ENCODE measurements around the gene CD93. TPM values are rescaled to one million over a fixed set of nuclear protein-coding genes. Genes with fewer than 3 reads are reported as not detected.

Gene CD93
- total RNA-seq, 1 donor from 2014 or later, result 7.9 TPM

DNA sequence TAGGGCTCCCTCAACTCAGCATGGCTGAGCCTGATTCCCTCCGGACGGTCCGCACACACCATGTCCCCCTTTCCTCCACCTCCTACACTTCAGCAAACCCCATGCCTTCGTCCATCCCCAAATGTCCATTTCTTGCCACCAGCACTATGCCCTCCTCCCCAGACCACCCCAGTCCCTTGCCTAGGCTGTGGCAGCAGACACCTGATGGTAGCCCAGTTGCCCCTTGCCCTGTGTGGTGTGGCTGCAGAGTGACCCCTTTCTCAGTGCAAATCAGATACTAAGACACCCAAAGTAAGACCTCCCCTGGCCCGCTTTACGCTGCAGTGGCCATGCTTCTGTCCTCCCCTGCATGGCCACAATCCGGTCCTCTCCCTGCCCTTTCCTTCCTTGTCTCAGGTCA is 34.1 kb upstream of the CD93 start:
- no peak for ATAC-seq

GRCh38 chr20:23119456-23120216 is 33.5 kb upstream of the CD93 start:
- peak; percentile 79 for ATAC-seq

GRCh38 chr20:23118766-23119165 is 32.6 kb upstream of the CD93 start:
- ATAC-seq, result no peak

- ATAC-seq, result no peak
Measured at GRCh38 chr20:23118144-23118543, 32.0 kb upstream of the CD93 start.

GRCh38 chr20:23117738-23118137 is 31.6 kb upstream of the CD93 start:
- ATAC-seq, result no peak

GRCh38 chr20:23116311-23117089 is 30.4 kb upstream of the CD93 start:
- peak; percentile 54 for ATAC-seq

- no peak for ATAC-seq
Measured at GRCh38 chr20:23115822-23116221, 29.7 kb upstream of the CD93 start.

DNA sequence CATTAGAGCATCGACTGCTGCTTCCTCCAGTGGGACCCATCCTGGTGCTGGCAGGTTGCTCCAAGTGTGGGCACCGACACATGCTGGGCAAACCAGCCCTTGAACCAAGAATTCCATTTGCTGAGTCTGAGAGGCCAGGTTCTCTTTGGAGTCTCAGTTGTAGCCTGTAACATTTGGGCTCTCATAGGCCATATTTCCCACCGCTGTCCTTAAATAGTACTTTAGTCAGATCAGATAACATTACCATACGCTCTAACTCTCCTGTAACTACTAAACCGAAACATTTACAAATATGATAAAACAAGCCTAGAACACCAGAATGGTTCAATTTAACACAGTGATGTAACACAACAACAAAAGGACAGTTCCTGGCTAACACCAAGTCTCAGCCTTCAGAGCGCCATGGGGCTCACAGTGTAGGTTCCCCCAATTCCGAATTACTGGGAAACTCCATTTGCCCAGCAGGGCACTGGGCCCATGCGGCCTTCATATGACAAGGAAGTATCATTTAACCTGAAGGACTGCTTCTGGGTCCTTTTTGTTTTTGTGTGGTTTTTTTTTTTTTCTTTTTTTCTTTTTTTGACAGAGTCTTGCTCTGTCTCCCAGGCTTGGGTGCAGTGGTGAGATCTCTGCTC is 28.4 kb upstream of the CD93 start:
- no peak for ATAC-seq

GRCh38 chr20:23114018-23114417 is 27.9 kb upstream of the CD93 start:
- no peak for ATAC-seq

DNA sequence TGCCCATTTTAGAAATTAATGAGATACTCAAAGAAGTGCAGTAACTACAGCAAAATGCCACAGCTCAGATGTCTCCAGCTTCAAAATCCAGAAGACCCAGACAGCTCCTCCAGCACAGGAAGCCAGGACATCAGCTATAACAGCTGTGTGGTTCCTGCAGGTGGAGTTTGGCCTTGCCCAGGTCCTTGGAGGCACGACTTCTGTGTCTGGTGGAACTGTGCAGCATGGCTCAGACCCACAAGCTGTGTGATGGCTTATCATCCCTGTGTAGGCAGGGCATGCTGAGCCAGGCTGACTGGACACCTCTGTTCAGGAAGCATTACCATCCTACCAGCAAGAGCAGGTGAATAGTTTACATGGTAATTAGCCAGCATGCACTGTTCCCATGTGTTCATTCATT is 26.5 kb upstream of the CD93 start:
- no peak for ATAC-seq

GRCh38 chr20:23111944-23112342 is 25.8 kb upstream of the CD93 start:
- ATAC-seq, result no peak

- ATAC-seq, result no peak
Measured at GRCh38 chr20:23111307-23111943, 25.3 kb upstream of the CD93 start.

GRCh38 chr20:23108871-23109270 is 22.7 kb upstream of the CD93 start:
- no peak for ATAC-seq

GRCh38 chr20:23107466-23107865 is 21.3 kb upstream of the CD93 start:
- no peak for ATAC-seq

DNA sequence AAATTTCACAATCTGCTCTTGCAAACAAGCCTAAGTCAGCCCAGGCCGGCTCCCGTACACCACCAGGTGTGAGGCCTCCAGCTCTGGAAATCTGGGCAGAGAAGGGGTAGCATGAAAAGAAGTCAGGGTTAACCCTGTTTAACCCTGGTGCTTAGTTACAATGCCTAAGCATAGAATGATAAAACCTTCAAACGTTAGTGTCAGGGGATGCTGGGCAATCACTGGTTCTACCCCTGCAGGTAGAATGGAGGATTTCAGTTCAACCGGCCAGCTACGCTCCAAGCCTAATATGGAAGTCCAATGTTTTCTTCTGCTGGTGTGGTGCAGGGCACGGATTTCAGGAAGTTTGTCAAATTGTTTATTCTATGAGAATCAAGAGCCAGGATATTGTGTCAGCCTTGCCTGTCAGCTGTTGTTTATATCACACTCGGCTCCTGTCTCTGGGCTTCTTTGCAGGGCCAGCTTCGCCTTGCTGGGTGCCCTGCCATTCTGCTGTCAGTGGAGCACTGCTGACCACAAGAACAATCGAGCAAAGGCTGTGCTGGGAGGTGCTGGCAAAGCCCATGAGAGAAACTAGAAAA is 20.2 kb upstream of the CD93 start:
- peak; percentile 11 for ATAC-seq

DNA sequence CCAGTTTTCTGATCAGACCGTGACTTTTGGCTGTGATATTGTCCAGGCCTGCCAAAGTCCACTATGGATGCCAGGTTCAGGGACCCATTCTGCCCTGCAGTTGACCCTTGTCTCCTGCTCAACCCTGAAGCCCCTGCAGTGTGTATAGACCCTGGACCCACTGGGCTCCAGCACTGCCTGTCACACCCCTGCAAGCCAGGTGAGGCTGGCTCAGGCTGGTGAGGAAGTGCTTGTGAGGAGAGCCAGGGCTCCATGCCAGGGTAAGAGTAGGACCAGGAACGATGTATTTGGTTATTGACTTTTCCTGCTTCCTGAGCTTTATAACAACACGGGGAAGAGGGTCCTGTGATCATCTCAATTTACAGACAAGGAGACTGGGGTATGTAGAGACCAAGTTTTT is 19.1 kb upstream of the CD93 start:
- ATAC-seq, result no peak

DNA sequence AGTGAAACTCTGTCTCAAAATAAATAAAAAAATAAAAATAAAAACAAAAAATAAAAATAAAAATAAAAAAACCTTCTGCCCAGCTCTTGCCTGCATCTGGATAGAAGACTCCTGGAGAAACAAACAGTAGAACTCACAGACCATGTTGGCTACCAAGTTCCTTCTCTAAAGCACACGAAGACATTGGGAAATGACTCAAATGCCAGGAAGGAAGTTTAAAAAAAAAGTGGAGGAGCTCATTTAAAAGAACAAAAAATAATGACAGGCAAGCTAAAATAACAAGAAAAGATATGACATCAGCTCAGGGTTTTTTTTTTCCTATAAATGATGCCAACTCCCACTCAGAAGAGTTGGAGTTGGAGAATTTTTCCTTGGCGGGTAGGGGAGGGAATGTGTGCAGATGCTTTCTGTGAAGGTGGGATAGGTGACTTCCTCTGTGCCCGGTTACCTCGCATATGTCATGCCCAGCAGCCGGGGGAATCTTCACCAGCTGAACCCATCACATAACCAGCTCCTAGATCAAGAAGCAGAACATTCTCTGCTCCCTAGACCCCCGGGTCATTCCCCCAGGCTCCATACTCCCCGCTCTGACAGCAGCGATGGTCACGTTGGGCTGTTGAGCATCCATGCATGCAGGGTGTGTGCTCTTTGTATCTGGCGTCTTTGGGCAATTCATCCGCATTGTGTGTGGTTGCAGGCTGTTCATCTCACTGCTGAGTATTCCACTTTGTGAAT is 17.3 kb upstream of the CD93 start:
- ATAC-seq, result no peak

DNA sequence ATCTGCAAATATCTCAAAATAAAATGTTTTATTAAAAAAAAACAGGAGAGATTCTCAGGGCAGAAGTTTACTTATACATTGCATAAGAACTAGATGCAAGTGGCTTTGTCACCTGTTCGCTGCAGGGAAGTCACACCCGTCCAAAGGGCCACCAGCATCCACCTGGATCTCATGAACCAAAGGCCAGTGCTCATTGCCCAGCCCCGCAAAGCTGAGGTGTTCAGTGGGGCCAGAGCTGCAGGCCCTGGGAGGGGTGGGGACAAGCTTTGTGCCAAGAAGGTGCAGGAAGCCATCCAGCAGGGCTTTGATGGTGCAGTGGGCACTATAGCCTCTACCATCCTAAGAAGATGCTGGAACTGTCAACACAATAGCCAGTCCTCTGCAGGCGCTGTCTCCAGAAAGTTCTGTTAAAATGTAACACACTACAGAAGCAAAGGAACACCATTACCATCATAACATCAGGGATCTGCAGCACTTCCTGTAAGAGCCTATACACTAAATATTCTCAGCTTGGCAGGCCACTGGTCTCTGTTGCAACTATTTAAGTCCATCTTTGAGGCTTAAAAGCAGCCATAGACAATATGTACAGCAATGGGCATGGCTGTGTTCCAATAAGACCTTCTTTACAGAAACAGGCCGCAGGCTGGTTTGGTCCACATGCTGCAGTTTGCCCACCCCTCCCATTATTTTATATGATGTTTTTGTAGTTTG is 15.7 kb upstream of the CD93 start:
- ATAC-seq, result no peak

DNA sequence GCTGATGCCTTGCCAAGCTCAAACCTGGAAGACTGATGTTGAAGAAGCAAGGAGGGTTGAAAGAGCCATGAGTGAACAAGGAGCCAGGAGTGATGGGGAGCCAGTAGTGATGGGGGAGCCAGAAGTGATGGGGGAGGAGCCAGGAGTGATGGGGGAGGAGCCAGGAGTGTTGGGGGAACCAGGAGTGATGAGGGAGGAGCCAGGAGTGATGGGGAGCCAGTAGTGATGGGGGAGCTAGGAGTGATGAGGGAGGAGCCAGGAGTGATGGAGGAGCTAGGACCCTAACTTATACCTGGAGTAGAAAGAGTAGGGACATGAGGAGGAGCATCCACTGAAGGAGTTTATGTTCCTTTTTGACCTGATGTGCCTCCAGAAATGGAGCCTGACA is 14.6 kb upstream of the CD93 start:
- no peak for ATAC-seq

DNA sequence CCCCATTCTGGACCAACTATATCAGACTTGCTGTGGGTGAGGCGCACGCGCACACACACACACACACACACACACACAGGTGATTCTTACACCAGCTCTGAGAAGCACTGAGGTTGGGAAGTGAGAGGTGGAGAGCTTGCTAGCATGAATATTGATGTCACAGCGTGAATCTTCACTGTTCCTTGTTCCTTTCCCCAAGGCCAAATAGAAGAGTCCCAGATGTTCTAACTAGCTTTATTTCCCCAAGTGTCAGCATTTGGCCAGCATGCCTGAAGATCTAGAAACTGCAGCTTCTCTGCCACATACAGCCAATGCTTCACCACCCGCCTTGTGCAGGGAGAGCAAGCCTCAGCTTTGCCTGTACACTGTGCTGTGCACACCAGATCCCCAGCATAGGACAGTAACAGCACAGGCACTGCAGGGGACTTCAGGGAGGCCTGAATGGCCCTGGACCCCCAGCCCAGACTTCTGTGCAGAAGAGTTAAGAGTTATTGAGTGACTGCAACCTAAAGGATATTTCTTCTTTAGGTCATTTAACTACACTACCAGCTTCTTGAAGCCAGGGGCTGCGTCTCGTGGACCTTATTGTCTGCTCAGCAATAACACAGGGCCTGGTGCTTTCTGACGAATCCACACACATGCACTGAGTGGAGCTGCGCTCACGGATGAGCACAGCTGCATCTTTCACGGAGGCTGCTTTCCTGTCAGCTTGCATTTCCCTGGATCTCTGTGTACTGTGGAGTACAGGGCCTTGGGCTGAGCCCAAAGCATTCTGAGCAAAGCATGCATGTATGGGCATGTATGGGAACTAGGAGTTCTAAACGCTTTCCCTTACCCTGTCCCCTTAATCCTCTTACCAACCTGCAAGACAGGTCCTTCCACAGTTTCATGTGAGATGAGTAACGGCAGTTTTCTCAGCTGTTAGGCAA is 13.9 kb upstream of the CD93 start:
- peak; percentile 95 for ATAC-seq
